Measurements from ENCODE around the gene COL7A1.

DNA sequence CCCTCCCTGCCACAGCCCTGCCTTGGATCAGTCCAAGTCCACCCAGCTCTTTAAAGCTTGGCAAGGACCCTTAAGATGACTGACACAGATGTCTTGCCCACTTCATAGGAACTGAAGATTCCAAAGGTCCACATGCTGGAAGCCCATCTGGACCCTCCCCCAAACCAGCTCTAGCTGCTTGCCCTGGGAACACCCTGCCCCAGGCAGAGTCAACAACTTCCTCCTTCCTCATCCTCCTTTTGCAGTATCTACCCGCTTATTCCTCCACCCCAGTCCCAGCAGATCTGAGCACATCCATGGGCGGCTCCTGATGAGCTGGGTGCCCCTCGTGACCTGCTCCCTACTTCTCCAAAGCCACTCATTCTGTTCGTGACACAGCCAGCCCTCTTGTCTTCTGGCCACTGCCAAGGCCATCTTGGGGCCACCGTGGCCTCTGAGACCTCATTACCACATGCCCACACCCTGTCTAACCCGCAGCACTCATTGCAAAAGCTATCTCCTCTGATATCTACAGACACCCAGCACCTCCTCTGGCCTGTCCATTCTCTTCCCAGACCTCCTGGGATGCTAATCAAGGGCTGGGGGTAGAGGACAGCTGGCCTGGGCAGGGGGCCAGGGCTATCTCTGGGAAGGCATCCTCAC is 36.5 kb downstream of the COL7A1 start:
- TF ChIP-seq, protein P1, sequence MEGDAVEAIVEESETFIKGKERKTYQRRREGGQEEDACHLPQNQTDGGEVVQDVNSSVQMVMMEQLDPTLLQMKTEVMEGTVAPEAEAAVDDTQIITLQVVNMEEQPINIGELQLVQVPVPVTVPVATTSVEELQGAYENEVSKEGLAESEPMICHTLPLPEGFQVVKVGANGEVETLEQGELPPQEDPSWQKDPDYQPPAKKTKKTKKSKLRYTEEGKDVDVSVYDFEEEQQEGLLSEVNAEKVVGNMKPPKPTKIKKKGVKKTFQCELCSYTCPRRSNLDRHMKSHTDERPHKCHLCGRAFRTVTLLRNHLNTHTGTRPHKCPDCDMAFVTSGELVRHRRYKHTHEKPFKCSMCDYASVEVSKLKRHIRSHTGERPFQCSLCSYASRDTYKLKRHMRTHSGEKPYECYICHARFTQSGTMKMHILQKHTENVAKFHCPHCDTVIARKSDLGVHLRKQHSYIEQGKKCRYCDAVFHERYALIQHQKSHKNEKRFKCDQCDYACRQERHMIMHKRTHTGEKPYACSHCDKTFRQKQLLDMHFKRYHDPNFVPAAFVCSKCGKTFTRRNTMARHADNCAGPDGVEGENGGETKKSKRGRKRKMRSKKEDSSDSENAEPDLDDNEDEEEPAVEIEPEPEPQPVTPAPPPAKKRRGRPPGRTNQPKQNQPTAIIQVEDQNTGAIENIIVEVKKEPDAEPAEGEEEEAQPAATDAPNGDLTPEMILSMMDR (IDR thresholded peaks at IDR 0.05), result peak in 1 of 5 experiments; percentile 25
- TF ChIP-seq POLR2A (IDR thresholded peaks at IDR 0.05), result peak in 1 of 2 donors; percentile 8

All from tibial nerve (tissue), 3 donors.